Astrocyte of the cerebellum (primary cell): ENCODE data around the gene C16orf95.
"Not testable (repeated sequence)": the region's sequence is repeated elsewhere in the genome, so short reads cannot be mapped to it uniquely, and the experiment has no call there.

Source experiments
- DNase-seq: peaks from one replicate; pipeline ENCODE4 v3.0.0-alpha.2; 2011; ENCODE audit warnings: low read depth
- H3K4me3 ChIP-seq: 2 replicates; pipeline ENCODE4 v1.5.1; 2011; ENCODE audit warnings: mild to moderate bottlenecking, low read depth, low read length, moderate library complexity
- in situ Hi-C: cut with HindIII; loops from 2 replicates; pipeline ENCODE4 v1.10.0; 2017; ENCODE audit warnings: low sequenced_read_pairs
- TF ChIP-seq, protein P1 (sequence below): IDR thresholded peaks from 2 replicates; pipeline ENCODE4 v1.5.1; 2012; ENCODE audit warnings: low read length, low read depth, moderate library complexity, mild to moderate bottlenecking; ENCODE audit errors: missing control alignments

Gene C16orf95, protein sequence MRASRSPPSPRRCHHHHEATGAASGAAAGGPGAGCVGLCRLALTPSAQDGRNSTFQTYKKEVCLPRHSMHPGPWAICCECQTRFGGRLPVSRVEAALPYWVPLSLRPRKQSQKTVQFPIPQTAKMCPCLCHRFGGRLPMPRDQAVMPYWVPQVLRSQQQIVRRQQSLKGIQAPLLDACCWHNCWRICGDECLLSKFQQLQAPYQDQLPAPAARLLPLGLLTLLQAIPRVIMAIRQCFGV

DNA sequence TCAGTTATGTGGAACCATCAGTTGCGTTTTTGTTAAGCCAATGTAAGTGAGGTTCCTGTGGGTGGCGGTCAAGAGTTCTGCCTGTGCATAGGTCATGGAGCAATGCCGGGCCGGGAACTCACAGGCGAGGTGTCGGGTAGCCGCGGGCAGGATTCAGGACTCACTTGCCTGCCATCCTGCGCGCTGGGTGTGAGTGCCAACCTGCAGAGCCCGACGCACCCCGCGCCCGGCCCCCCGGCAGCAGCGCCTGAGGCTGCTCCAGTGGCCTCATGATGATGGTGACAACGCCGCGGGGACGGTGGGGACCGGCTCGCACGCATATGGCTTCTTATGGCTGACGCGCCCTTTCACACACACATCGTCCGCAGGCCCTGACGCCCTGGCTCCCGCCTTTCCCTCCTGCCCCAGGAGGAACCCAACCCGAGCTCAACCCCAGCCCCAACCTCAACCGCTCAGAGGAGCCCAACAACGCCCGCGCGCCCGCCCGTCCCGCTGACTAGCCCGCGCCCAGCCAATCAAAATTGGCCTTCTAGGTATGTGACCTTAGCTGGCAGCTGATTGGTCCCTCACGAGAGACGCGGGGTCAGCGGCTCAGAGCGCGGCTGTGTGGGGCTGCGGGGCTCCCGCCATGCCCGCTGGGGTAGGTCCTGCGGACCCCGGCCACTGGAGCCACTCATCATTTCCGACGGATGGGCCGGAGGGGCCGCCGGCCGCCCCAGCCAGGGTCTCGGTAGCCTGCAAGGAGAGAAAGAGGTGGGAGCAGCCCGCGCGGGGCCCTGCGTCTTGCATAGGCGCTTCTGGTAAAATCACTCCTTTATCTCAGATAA, at the start of gene C16orf95:
Gene C16orf95 (minus strand): TSS at position 470 of the 827 bp plus-strand sequence. CDS start 150 bp downstream, at position 320.
- in situ Hi-C loops = no loop called here
- TF ChIP-seq, protein P1, sequence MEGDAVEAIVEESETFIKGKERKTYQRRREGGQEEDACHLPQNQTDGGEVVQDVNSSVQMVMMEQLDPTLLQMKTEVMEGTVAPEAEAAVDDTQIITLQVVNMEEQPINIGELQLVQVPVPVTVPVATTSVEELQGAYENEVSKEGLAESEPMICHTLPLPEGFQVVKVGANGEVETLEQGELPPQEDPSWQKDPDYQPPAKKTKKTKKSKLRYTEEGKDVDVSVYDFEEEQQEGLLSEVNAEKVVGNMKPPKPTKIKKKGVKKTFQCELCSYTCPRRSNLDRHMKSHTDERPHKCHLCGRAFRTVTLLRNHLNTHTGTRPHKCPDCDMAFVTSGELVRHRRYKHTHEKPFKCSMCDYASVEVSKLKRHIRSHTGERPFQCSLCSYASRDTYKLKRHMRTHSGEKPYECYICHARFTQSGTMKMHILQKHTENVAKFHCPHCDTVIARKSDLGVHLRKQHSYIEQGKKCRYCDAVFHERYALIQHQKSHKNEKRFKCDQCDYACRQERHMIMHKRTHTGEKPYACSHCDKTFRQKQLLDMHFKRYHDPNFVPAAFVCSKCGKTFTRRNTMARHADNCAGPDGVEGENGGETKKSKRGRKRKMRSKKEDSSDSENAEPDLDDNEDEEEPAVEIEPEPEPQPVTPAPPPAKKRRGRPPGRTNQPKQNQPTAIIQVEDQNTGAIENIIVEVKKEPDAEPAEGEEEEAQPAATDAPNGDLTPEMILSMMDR = peak; percentile 60
- H3K4me3 ChIP-seq = peak within 1 kb of the TSS; percentile 94
- DNase-seq = peak; percentile 89

DNA sequence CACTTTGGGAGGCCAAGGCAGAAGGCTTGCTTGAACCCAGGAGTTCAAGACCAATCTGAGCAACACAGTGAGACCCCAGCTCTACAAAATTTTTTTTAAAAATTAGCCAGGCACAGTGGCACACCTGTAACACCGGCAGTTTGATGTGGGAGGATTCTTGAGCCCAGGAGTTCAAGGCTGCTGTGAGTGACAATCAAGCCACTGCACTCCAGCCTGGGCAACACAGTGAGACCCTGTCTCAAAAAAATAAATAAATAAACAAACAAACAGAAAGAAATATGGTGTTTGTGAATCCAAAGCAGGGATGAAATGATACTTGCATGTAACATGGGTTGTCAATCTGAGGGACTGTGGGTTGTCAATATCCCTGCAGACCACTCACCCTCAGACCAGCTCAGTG, 49.7 kb upstream of the C16orf95 start:
- no peak overlapping the region for H3K4me3 ChIP-seq
- TF ChIP-seq, protein P1 = no peak
- in situ Hi-C loops = no loop called here
- DNase-seq = no peak

DNA sequence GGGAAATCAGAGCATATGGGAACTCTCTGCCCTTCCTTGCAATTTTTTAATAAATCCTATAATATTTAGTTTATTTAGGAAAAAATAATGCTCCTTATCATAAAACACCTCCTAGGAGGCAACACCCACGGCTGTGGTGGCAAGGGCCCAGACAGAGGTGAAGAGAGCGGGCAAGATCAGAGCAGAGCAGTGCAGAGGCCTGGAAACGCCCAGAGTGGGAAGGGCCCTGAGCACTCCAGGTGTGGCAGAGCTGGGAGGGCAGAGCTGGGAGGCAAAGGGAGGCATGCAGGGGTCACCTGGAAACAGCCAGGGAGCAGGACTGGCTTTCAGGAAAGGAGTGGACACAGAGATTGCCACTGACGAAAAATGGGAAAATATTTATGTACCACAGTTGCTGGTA, 49.1 kb upstream of the C16orf95 start:
- no peak for DNase-seq
- TF ChIP-seq, protein P1 = no peak
- H3K4me3 ChIP-seq = no peak overlapping the region
- in situ Hi-C loops = no loop called here

DNA sequence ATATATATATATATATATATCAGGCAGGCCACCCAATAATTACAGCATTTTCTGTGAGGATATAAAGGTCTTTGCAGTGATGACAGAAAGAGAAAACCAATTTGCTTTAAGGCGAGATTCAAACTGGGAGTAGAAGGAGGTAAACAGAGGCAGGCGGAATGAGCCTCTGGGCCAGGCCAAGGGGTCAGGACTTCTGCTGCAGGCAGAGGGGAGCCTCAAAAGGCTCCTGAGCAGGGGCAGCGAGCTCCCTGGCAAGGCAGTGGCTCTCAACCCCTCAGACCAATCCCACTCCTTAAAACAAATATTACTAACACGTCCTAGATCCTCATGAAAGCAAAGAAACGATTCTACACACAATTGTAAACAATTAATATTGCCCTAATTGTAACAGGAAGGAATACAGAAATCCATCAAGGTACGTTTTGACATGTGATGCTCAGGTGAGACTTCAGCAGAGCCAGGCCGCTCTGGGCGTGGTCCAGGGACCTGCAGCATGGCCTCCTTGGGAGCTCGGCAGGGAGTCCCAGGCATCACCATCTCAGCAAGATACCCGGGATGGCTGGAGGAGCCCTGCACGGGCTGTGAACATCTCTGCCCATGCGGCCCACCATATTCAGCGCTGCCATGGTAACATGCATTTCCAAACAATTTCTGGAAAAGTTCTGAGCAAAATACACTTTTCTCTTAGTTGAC, 48.0 kb upstream of the C16orf95 start:
- in situ Hi-C loops = no loop called here
- no peak overlapping the region for H3K4me3 ChIP-seq
- TF ChIP-seq, protein P1 = no peak
- no peak for DNase-seq

DNA sequence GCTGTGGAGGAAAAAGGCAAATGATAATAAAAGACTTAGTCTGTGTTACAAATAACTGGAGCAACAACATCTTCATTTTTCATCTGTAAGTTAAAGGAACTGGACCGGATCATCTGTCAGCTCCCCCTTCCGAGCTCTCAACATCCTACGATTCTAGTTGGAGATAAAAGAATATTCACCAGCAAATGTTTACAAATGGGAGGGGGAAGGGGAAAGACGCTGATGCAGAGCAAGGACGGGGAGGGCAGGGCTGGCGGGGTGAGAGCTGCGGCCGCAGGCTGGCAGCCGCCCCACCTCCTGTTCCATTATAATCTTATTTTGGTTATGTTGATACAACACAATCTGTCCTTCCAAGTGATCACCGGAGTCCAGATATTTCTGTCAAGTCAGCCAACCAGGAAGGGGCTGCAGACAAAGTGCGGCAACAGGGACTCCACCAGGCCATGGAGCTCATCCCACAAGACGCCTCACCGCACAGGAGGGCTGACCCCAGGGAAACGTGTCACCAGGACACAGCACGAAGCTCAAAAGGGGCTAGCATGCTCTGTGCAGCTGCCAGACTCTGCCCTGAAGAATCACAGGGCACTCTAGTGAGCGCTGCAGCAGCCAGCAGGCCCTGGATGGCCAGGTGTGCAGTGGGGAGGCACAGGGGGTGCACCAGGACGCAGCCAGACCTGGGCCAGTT, 46.7 kb upstream of the C16orf95 start:
- in situ Hi-C loops = no loop called here
- DNase-seq = no peak
- TF ChIP-seq, protein P1 = no peak
- H3K4me3 ChIP-seq = no peak overlapping the region

DNA sequence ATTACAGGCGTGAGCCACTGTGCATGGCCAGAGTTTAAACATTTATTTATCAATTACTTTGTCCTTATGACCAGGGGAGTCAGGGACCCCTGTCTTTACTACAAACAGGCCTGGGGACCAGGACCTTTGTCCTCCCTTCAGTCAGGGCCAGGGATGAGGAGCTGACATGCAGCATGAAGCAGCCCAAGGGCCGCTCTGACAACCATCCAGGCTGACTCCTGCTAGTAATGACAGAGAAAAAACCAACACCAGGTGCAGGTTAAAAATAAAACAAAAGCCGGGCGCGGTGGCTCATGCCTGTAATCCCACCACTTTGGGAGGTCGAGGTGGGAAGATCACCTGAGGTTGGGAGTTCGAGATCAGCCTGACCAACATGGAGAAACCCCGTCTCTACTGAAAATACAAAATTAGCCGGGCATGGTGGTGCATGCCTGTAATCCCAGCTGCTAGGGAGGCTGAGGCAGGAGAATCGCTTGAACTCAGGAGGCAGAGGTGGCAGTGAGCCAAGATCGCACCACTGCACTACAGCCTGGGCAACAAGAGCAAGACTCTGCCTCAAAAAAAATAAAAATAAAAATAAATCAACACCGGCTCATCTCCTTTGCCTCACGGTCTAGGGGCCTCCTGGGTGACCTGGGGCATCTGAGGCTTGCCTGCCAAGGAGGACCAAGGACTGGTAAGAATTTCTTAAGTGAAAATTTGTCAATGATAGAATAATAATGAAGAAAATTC, 45.8 kb upstream of the C16orf95 start:
- in situ Hi-C loops, H3K4me3 ChIP-seq, DNase-seq: not testable (repeated sequence)
